Activated B cell treated with CpG ODN at 0.5 μM for 24 hours (primary cell): ENCODE measurements around the gene PAX3. TPM values are rescaled to one million over a fixed set of nuclear protein-coding genes. Genes with fewer than 3 reads are reported as not detected.

ENCODE experiments used
- ATAC-seq: fragments of 200-7000 bp; cut with Tn5 transposase; one replicate; pipeline ENCODE4 v1.10.0; 2021; ENCODE audit warnings: low read depth, mild to moderate bottlenecking, moderate library complexity
- CTCF ChIA-PET: fragments of 350-600 bp; sonication (Branson Sonifier 250); formaldehyde crosslinking; loops from one replicate; lab custom pipeline; 2021; ENCODE audit warnings: antibody characterized with exemption; lab: Charles Lee
- POLR2A ChIA-PET: fragments of 350-600 bp; sonication (Branson Sonifier 250); formaldehyde crosslinking; loops from one replicate; lab custom pipeline; 2021; ENCODE audit warnings: antibody characterized with exemption; lab: Charles Lee
- DNase-seq: peaks from one replicate; pipeline ENCODE4 v3.0.0; 2022
- H3K27ac Mint-ChIP-seq: one replicate; pipeline ENCODE4 v1.8.0; 2020; ENCODE audit warnings: mixed read lengths
- H3K27me3 Mint-ChIP-seq: one replicate; pipeline ENCODE4 v1.8.0; 2021; ENCODE audit warnings: mixed read lengths
- H3K36me3 Mint-ChIP-seq: one replicate; pipeline ENCODE4 v1.8.0; 2021; ENCODE audit warnings: low read depth, mixed read lengths
- H3K4me1 Mint-ChIP-seq: one replicate; pipeline ENCODE4 v1.8.0; 2021; ENCODE audit warnings: mixed read lengths
- H3K4me3 Mint-ChIP-seq: one replicate; pipeline ENCODE4 v1.8.0; 2020; ENCODE audit warnings: mild to moderate bottlenecking, mixed read lengths
- H3K9me3 Mint-ChIP-seq: one replicate; pipeline ENCODE4 v1.8.0; 2020; ENCODE audit warnings: mixed read lengths
- intact Hi-C: fragments of 100-400 bp; cut with micrococcal nuclease; formaldehyde crosslinking; loops from one replicate; pipeline ENCODE4 v1.15.1; 2024
- total RNA-seq: library from RNA; stranded (reverse); gene quantifications from 2 replicates; pipeline ENCODE4 v1.2.3, GENCODE V29; 2022
- TF ChIP-seq, protein P1 (sequence below): fragments of 200-600 bp; IDR thresholded peaks from one replicate; pipeline ENCODE4 v1.8.0; 2022; ENCODE audit warnings: antibody characterized with exemption, mild to moderate bottlenecking

PAX3 gene
- total RNA-seq, 1 donor from 2014 or later: not detected

GRCh38 chr2:222250313-222250712 lies 48.5 kb downstream of the PAX3 start:
- Mint-ChIP-seq H3K27me3 (no peaks in the 10 kb centered on the region), H3K9me3 (no peaks in the 10 kb centered on the region), H3K4me1 (no peaks in the 10 kb centered on the region), H3K27ac (no peak overlapping the region), H3K36me3 (no peaks in the 10 kb centered on the region), H3K4me3 (no peak overlapping the region)
- DNase-seq (no peak), ATAC-seq (no peak)
- TF ChIP-seq, protein P1, sequence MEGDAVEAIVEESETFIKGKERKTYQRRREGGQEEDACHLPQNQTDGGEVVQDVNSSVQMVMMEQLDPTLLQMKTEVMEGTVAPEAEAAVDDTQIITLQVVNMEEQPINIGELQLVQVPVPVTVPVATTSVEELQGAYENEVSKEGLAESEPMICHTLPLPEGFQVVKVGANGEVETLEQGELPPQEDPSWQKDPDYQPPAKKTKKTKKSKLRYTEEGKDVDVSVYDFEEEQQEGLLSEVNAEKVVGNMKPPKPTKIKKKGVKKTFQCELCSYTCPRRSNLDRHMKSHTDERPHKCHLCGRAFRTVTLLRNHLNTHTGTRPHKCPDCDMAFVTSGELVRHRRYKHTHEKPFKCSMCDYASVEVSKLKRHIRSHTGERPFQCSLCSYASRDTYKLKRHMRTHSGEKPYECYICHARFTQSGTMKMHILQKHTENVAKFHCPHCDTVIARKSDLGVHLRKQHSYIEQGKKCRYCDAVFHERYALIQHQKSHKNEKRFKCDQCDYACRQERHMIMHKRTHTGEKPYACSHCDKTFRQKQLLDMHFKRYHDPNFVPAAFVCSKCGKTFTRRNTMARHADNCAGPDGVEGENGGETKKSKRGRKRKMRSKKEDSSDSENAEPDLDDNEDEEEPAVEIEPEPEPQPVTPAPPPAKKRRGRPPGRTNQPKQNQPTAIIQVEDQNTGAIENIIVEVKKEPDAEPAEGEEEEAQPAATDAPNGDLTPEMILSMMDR: no peak
- ChIA-PET POLR2A (no interaction called here), CTCF (no interaction called here)
- intact Hi-C loops: no loop called here

- Mint-ChIP-seq H3K27ac (no peak overlapping the region), H3K27me3 (no peaks in the 10 kb centered on the region), H3K4me3 (no peak overlapping the region), H3K36me3 (no peaks in the 10 kb centered on the region), H3K9me3 (no peaks in the 10 kb centered on the region), H3K4me1 (no peaks in the 10 kb centered on the region)
- no peak for DNase-seq
- intact Hi-C loops: no loop called here
- CTCF ChIA-PET: no interaction called here
- no peak for ATAC-seq
- TF ChIP-seq, protein P1: no peak
- POLR2A ChIA-PET: no interaction called here
These were observed 49.4 kb downstream of the PAX3 start for GRCh38 chr2:222249444-222249843.

DNA sequence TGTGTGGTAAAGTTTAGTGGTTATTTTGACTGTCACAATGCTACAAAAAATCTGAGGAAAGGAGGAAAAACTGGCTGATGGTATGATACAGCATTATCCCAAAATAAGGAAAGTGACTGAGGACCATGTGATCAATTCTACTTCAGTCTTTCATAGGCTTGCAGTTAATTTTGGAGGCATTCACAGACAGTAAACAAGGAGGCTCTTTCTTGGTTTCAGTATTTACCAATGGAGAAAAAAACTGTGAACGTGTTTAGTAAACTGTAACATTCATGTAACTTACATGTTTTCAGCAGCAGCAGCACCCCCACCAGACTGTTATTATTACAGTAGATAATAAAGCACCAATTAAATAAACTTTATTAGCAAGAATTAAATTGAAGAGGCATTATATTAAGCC lies 50.0 kb downstream of the PAX3 start:
- H3K4me1 Mint-ChIP-seq: no peaks in the 10 kb centered on the region
- ChIA-PET CTCF (no interaction called here), POLR2A (no interaction called here)
- intact Hi-C loops: no loop called here
- H3K36me3 Mint-ChIP-seq: no peaks in the 10 kb centered on the region
- peaks cover 2% of the 10 kb centered on the region for H3K27me3 Mint-ChIP-seq
- no peak for DNase-seq
- no peak overlapping the region for H3K4me3 Mint-ChIP-seq
- ATAC-seq: no peak
- H3K27ac Mint-ChIP-seq: no peak overlapping the region
- TF ChIP-seq, protein P1: no peak
- no peaks in the 10 kb centered on the region for H3K9me3 Mint-ChIP-seq

DNA sequence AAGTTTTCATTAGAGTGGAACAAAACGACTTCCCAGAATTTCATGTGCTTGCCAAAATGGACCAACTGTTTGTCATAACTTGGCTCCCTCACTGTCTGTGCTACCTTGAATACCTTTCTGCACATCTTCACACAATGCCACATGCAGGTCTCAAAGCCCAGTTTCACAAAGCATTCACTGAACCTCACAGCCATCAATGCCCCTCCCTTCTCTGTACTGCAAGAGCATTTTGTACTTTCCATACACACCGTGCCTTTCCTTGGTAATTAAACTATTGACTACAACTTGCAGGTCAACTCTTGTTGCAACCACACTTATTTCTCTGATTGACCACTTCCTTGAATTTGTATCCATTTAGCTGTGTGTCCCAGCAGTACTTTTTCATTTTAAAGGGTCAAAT lies 50.5 kb downstream of the PAX3 start:
- Mint-ChIP-seq H3K4me1 (no peaks in the 10 kb centered on the region), H3K27me3 (peaks cover 6% of the 10 kb centered on the region), H3K4me3 (no peak overlapping the region), H3K27ac (no peak overlapping the region), H3K9me3 (no peaks in the 10 kb centered on the region), H3K36me3 (no peaks in the 10 kb centered on the region)
- intact Hi-C loops: no loop called here
- ATAC-seq: no peak
- DNase-seq: no peak
- ChIA-PET POLR2A (no interaction called here), CTCF (no interaction called here)
- TF ChIP-seq, protein P1: no peak

- intact Hi-C loops: no loop called here
- H3K27ac Mint-ChIP-seq: no peak overlapping the region
- H3K4me3 Mint-ChIP-seq: no peak overlapping the region
- no peak for DNase-seq
- TF ChIP-seq, protein P1: no peak
- ChIA-PET CTCF (no interaction called here), POLR2A (no interaction called here)
- H3K4me1 Mint-ChIP-seq: no peaks in the 10 kb centered on the region
- no peak for ATAC-seq
- H3K36me3 Mint-ChIP-seq: no peaks in the 10 kb centered on the region
- H3K27me3 Mint-ChIP-seq: peaks cover 34% of the 10 kb centered on the region
- H3K9me3 Mint-ChIP-seq: no peaks in the 10 kb centered on the region
These were observed 56.3 kb downstream of the PAX3 start for GRCh38 chr2:222242532-222242931.
